Neural cell (in vitro differentiated cells): ENCODE measurements around the gene TSEN15. TPM values are rescaled to one million over a fixed set of nuclear protein-coding genes. Genes with fewer than 3 reads are reported as not detected.
A peak's percentile ranks its signal among the peaks of the same experiment; 100 is the strongest.

ENCODE experiments used
- H2AFZ ChIP-seq: fragments of 200-600, 300-800 bp; sonication (generic), shearing (Covaris generic); 2 replicates; pipeline ENCODE4 v1.6.0; 2014; ENCODE audit warnings: low read depth, mild to moderate bottlenecking, antibody characterized with exemption, low read length, moderate library complexity
- H3F3A ChIP-seq: fragments of 200-600 bp; shearing (Covaris generic); 2 replicates; pipeline ENCODE4 v1.6.1; 2016; ENCODE audit warnings: mild to moderate bottlenecking, moderate library complexity, mixed read lengths, antibody characterized with exemption, low read length; ENCODE audit not compliant: insufficient read depth, poor library complexity, severe bottlenecking
- H3K27ac ChIP-seq: fragments of 200-600, 300-800 bp; sonication (generic), shearing (Covaris generic); 2 replicates; pipeline ENCODE4 v1.5.1; 2014; ENCODE audit warnings: mild to moderate bottlenecking, low read length, moderate library complexity
- H3K27me3 ChIP-seq: fragments of 300-800, 200-600 bp; sonication (generic), shearing (Covaris generic); 2 replicates; pipeline ENCODE4 v1.6.0; 2014; ENCODE audit warnings: mild to moderate bottlenecking, low read depth, low read length, moderate library complexity; ENCODE audit not compliant: insufficient read depth
- H3K36me3 ChIP-seq: fragments of 300-800, 200-600 bp; sonication (generic), shearing (Covaris generic); 2 replicates; pipeline ENCODE4 v1.5.1; 2014; ENCODE audit warnings: mild to moderate bottlenecking, antibody characterized with exemption, low read length, moderate library complexity; ENCODE audit not compliant: insufficient read depth
- H3K4me2 ChIP-seq: fragments of 300-800, 200-600 bp; sonication (generic), shearing (Covaris generic); 2 replicates; pipeline ENCODE4 v1.6.0; 2014; ENCODE audit warnings: mild to moderate bottlenecking, low read length
- H3K4me3 ChIP-seq: fragments of 300-800, 200-600 bp; sonication (generic), shearing (Covaris generic); 2 replicates; pipeline ENCODE4 v1.5.1; 2014; ENCODE audit warnings: mild to moderate bottlenecking, low read length, moderate library complexity
- H3K79me2 ChIP-seq: fragments of 200-600 bp; shearing (Covaris generic); replicated peaks from 2 replicates; pipeline ENCODE4 v1.6.0; 2014; ENCODE audit warnings: mild to moderate bottlenecking, low read length, moderate library complexity; ENCODE audit not compliant: insufficient read depth
- H3K9ac ChIP-seq: fragments of 300-800, 200-600 bp; sonication (generic), shearing (Covaris generic); 2 replicates; pipeline ENCODE4 v1.6.1; 2016; ENCODE audit warnings: mild to moderate bottlenecking, low read length, mixed read lengths
- H3K9me2 ChIP-seq: fragments of 200-600 bp; shearing (Covaris generic); 2 replicates; pipeline ENCODE4 v1.6.1; 2016; ENCODE audit warnings: mild to moderate bottlenecking, low read length, mixed read lengths; ENCODE audit not compliant: insufficient read depth
- H3K9me3 ChIP-seq: fragments of 200-600, 300-800 bp; sonication (generic), shearing (Covaris generic); 2 replicates; pipeline ENCODE4 v1.6.1; 2016; ENCODE audit warnings: mild to moderate bottlenecking, mixed run types, low read length, moderate library complexity, mixed read lengths
- H4K20me1 ChIP-seq: fragments of 200-600 bp; shearing (Covaris generic); 2 replicates; pipeline ENCODE4 v1.6.1; 2016; ENCODE audit warnings: mild to moderate bottlenecking, mixed run types; ENCODE audit not compliant: insufficient read depth
- EP300 ChIP-seq: fragments of 450-650 bp; conservative IDR thresholded peaks from 2 replicates; pipeline ENCODE4 v1.6.1; 2014; ENCODE audit warnings: antibody characterized with exemption, mild to moderate bottlenecking, moderate library complexity; ENCODE audit not compliant: poor library complexity, severe bottlenecking
- MXI1 ChIP-seq: fragments of 450-650 bp; conservative IDR thresholded peaks from 2 replicates; pipeline ENCODE4 v1.6.1; 2014; ENCODE audit warnings: antibody characterized with exemption, mild to moderate bottlenecking; ENCODE audit not compliant: poor library complexity, severe bottlenecking
- POLR2AphosphoS5 ChIP-seq: IDR thresholded peaks from 2 replicates; pipeline ENCODE4 v1.6.1; 2012
- RAD21 ChIP-seq: fragments of 450-650 bp; conservative IDR thresholded peaks from 2 replicates; pipeline ENCODE4 v1.6.1; 2014; ENCODE audit warnings: antibody characterized with exemption, mild to moderate bottlenecking, moderate library complexity
- REST ChIP-seq: IDR thresholded peaks from 2 replicates; pipeline ENCODE4 v1.6.1; 2012; ENCODE audit warnings: borderline replicate concordance
- SMC3 ChIP-seq: fragments of 450-650 bp; conservative IDR thresholded peaks from 2 replicates; pipeline ENCODE4 v1.6.1; 2014; ENCODE audit warnings: antibody characterized with exemption, mild to moderate bottlenecking, moderate library complexity; ENCODE audit not compliant: poor library complexity
- polyA plus RNA-seq: library from polyadenylated mRNA; depleted of rRNA; stranded (reverse); fragments of >200 nt; gene quantifications from 2 replicates; pipeline ENCODE4 v1.2.3, GENCODE V29; 2014
- TF ChIP-seq, protein P1 (sequence below): fragments of 450-650 bp; IDR thresholded peaks from 2 replicates; pipeline ENCODE4 v1.5.1; 2014; ENCODE audit warnings: antibody characterized with exemption, mild to moderate bottlenecking, moderate library complexity; ENCODE audit not compliant: poor library complexity, severe bottlenecking

The TSEN15 gene
- polyA plus RNA-seq, 1 donor from 2014 or later: 56.9 TPM

GRCh38 chr1:184075055-184076029 is 23.8 kb downstream of the TSEN15 start:
- Histone ChIP-seq H3K9me2 (no peaks in the 10 kb centered on the region), H3K9me3 (no peaks in the 10 kb centered on the region), H3K27ac (no peak overlapping the region), H3K79me2 (no peaks in the 10 kb centered on the region), H3K27me3 (no peaks in the 10 kb centered on the region), H3K4me2 (no peak overlapping the region), H3K9ac (no peak overlapping the region), H4K20me1 (no peaks in the 10 kb centered on the region), H3K36me3 (no peaks in the 10 kb centered on the region), H3K4me3 (no peak overlapping the region), H3F3A (no peaks in the 10 kb centered on the region), H2AFZ (no peak overlapping the region)
- TF ChIP-seq REST (no peak), SMC3 (peak; percentile 98), RAD21 (peak; percentile 95)
- TF ChIP-seq, protein P1, sequence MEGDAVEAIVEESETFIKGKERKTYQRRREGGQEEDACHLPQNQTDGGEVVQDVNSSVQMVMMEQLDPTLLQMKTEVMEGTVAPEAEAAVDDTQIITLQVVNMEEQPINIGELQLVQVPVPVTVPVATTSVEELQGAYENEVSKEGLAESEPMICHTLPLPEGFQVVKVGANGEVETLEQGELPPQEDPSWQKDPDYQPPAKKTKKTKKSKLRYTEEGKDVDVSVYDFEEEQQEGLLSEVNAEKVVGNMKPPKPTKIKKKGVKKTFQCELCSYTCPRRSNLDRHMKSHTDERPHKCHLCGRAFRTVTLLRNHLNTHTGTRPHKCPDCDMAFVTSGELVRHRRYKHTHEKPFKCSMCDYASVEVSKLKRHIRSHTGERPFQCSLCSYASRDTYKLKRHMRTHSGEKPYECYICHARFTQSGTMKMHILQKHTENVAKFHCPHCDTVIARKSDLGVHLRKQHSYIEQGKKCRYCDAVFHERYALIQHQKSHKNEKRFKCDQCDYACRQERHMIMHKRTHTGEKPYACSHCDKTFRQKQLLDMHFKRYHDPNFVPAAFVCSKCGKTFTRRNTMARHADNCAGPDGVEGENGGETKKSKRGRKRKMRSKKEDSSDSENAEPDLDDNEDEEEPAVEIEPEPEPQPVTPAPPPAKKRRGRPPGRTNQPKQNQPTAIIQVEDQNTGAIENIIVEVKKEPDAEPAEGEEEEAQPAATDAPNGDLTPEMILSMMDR: peak; percentile 84

- TF ChIP-seq POLR2AphosphoS5: no peak
- TF ChIP-seq EP300: no peak
- no peak for TF ChIP-seq RAD21
- no peak for TF ChIP-seq MXI1
- TF ChIP-seq, protein P1: no peak
- H4K20me1 ChIP-seq: no peaks in the 10 kb centered on the region
- H3K9me3 ChIP-seq: no peaks in the 10 kb centered on the region
- no peak overlapping the region for H3K4me3 ChIP-seq
- no peak overlapping the region for H3K4me2 ChIP-seq
- no peaks in the 10 kb centered on the region for H3K27me3 ChIP-seq
- no peaks in the 10 kb centered on the region for H3K79me2 ChIP-seq
- no peaks in the 10 kb centered on the region for H3K9me2 ChIP-seq
- no peak overlapping the region for H3K27ac ChIP-seq
- no peak overlapping the region for H2AFZ ChIP-seq
- no peaks in the 10 kb centered on the region for H3K36me3 ChIP-seq
- no peaks in the 10 kb centered on the region for H3F3A ChIP-seq
- no peak overlapping the region for H3K9ac ChIP-seq
These were observed 27.2 kb downstream of the TSEN15 start for GRCh38 chr1:184078564-184079249.
